Activated T-cell treated with anti-CD3 and anti-CD28 coated beads, Interleukin-2, amount 50 U/mL, for 4 hours (primary cell): ENCODE results near the gene TNNT1. TPM values are rescaled to one million over a fixed set of nuclear protein-coding genes. Genes with fewer than 3 reads are reported as not detected.

Experiments
- ATAC-seq, 2 donors: fragments of 200-7000 bp; cut with Tn5 transposase; one replicate each; pipeline ENCODE4 v1.10.0; 2021
- DNase-seq: peaks from one replicate; pipeline ENCODE4 v3.0.0-alpha.2; 2020
- H3K27me3 Mint-ChIP-seq: one replicate; pipeline ENCODE4 v1.8.0; 2021; ENCODE audit warnings: low read depth, mixed read lengths
- H3K36me3 Mint-ChIP-seq: one replicate; pipeline ENCODE4 v1.8.0; 2022; ENCODE audit warnings: mixed read lengths; ENCODE audit not compliant: insufficient read depth
- H3K4me1 Mint-ChIP-seq: one replicate; pipeline ENCODE4 v1.8.0; 2021; ENCODE audit warnings: low read depth, mixed read lengths
- H3K4me3 Mint-ChIP-seq: one replicate; pipeline ENCODE4 v1.8.0; 2021; ENCODE audit warnings: mild to moderate bottlenecking, moderate library complexity, mixed read lengths
- H3K9me3 Mint-ChIP-seq: one replicate; pipeline ENCODE4 v1.8.0; 2021; ENCODE audit warnings: mixed read lengths
- total RNA-seq, 3 donors: library from RNA; stranded (reverse); gene quantifications; one replicate each; pipeline ENCODE4 v1.2.1, GENCODE V29; 2021

TNNT1 gene
- total RNA-seq: not detected

DNA sequence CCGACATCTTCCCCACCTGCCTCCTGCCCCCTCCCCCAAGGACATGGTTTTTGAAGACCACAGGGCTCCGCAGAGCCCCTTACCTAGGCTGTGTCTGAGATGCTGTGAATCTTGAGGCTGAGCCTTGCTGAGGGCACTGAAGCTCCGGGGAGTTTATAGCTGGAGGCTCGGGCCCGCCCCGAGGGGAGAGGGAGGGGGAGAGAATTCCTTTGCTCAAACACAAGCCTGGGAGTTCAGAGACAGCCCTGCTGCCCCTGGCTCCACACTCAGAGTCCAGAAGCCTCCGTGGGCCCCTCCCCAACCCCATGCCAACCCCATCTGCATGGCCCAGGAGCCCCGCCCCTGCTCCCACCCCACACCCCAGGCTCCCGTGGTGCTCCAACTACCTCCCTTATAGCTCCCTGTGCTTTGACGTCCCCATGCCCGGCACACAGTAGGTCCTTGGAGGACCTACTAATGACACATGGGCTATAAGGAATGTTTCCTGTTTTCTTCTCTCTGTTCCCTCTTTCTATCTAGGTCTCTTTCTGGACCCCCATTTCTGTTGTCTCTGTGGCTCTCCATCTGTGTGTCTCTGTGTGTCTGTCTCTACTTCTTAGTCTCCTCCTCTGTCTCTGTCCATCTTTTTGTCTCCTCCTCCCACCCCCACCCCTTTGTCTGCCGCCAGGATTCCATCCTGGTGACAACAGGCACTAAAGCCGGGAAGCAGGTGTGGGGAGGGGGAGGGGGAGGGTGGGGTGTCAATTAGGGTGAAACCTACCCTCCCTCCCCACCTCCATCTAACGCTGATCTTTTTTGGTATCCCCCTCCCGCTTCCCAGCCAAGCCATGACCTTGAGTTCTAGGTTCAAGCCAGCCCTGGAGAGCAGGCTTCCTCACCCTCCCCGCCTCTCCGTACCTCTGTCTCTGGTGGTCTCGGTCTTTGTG is at the start of gene TNNT1:
TNNT1 (minus strand) TSS at position 129 of the 926 bp plus-strand sequence. CDS start 2,049 bp downstream, outside the sequence.
- ATAC-seq: no peak
- H3K4me3 Mint-ChIP-seq: no peak within 1 kb of the TSS
- no peaks in the 10 kb centered on the region for H3K36me3 Mint-ChIP-seq
- H3K27me3 Mint-ChIP-seq: peaks cover 39% of the 10 kb centered on the region
- H3K9me3 Mint-ChIP-seq: peaks cover 11% of the 10 kb centered on the region
- DNase-seq: no peak
- peaks cover 16% of the 10 kb centered on the region for H3K4me1 Mint-ChIP-seq

GRCh38 chr19:55198651-55199050 is 49.6 kb upstream of the TNNT1 start:
- no peaks in the 10 kb centered on the region for H3K9me3 Mint-ChIP-seq
- H3K4me1 Mint-ChIP-seq: no peaks in the 10 kb centered on the region
- no peaks in the 10 kb centered on the region for H3K36me3 Mint-ChIP-seq
- H3K27me3 Mint-ChIP-seq: peaks cover 24% of the 10 kb centered on the region
- no peak overlapping the region for H3K4me3 Mint-ChIP-seq
- DNase-seq (no peak), ATAC-seq (no peak)

- Mint-ChIP-seq H3K27me3 (peaks cover 21% of the 10 kb centered on the region), H3K36me3 (no peaks in the 10 kb centered on the region), H3K9me3 (no peaks in the 10 kb centered on the region), H3K4me1 (no peaks in the 10 kb centered on the region), H3K4me3 (no peak overlapping the region)
- ATAC-seq (no peak), DNase-seq (no peak)
Observed at GRCh38 chr19:55197528-55197927, 48.5 kb upstream of the TNNT1 start.

DNA sequence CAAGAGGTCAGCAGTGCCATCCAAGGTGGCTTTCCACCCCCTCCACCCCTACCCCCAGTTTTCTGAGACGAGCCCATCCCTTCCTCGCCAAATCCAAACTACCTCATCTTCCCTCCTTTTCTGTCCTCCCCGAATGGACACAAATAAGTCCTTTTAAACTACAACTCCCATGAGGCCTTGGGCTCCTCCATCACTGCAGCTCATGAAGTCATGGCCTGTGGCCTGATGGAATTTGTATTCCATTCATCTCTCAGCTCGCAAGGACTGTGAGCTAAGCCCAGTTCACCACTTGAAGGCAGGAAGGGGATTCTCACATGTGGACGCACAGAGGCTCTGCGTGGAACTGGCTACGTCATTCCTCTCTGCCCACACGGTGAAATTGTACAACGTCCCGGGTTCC is 47.8 kb upstream of the TNNT1 start:
- H3K4me3 Mint-ChIP-seq: no peak overlapping the region
- no peaks in the 10 kb centered on the region for H3K4me1 Mint-ChIP-seq
- DNase-seq (no peak), ATAC-seq (no peak)
- no peaks in the 10 kb centered on the region for H3K36me3 Mint-ChIP-seq
- no peaks in the 10 kb centered on the region for H3K9me3 Mint-ChIP-seq
- peaks cover 21% of the 10 kb centered on the region for H3K27me3 Mint-ChIP-seq

DNA sequence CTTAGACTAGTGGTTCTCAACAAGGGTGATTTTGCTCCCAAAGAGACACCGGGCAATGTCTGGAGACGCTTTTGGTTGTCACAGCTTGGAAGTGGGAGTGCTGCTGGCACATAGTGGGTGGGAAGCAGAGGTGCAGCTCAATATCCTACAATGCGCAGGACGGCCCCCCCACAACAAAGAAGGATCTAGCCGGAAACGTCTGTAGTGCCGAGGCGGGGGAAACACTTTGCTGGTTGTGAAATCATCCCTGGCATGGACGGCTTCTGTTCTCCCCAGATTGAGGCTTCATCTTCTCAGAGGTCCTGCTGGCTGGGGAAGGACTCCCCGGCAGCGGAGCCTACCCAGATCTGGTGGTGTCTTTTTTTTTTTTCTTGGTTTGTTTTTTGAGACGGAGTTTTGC is 44.5 kb upstream of the TNNT1 start:
- Mint-ChIP-seq H3K9me3 (no peaks in the 10 kb centered on the region), H3K36me3 (no peaks in the 10 kb centered on the region), H3K27me3 (peaks cover 16% of the 10 kb centered on the region), H3K4me3 (no peak overlapping the region), H3K4me1 (peaks cover 3% of the 10 kb centered on the region)
- no peak for ATAC-seq
- DNase-seq: no peak

DNA sequence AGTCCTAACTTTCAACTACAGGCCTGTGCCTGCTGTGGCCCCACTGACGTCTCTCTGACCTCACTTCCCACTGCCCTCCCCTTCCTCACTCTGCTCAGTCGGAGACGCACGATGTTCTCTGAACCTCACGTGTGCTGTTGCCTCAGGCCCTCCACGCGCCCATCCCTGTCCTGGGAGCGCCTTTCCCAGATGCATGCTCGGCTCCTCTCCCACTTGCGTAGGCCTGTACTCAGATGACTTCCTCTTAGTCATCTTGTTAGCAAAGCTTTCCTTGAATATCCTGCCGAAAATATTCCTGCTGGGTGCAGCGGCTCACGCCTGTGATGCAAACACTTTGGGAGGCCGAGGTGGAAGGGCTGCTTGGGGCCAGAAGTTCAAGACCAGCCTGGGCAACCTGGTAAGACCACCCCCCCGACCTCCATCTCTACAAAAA is 40.4 kb upstream of the TNNT1 start:
- no peaks in the 10 kb centered on the region for H3K36me3 Mint-ChIP-seq
- H3K27me3 Mint-ChIP-seq: peaks cover 23% of the 10 kb centered on the region
- ATAC-seq: no peak
- no peak overlapping the region for H3K4me3 Mint-ChIP-seq
- DNase-seq: no peak
- H3K9me3 Mint-ChIP-seq: no peaks in the 10 kb centered on the region
- H3K4me1 Mint-ChIP-seq: peaks cover 4% of the 10 kb centered on the region

DNA sequence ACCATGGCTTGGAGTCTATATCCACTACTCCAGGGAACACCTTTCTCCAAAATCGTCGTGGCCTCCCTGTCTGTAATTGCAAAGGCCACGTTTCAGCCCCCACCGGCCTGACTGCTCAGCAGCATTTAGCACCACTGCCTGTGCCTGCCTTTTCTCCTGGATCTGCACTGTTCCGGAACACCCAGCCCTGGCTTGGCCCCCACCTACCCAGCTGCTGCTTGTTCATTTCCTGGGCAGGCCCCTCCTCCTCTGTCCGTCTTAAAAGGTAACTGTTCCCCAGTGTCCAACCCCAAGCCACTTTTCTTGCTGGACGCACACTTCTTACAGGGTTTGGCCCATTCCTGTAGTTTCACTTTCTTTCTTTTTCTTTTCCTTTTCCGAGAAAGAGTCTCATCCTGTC is 39.6 kb upstream of the TNNT1 start:
- Mint-ChIP-seq H3K4me1 (peaks cover 4% of the 10 kb centered on the region), H3K4me3 (no peak overlapping the region)
- ATAC-seq: no peak

GRCh38 chr19:55186080-55186479 is 37.1 kb upstream of the TNNT1 start:
- Mint-ChIP-seq H3K4me3 (no peak overlapping the region), H3K36me3 (no peaks in the 10 kb centered on the region), H3K27me3 (peaks cover 32% of the 10 kb centered on the region), H3K9me3 (no peaks in the 10 kb centered on the region), H3K4me1 (peaks cover 4% of the 10 kb centered on the region)
- DNase-seq (no peak), ATAC-seq (no peak)

More for the DNA sequence above, 39.6 kb upstream of the TNNT1 start:
- Mint-ChIP-seq H3K9me3 (no peaks in the 10 kb centered on the region), H3K36me3 (no peaks in the 10 kb centered on the region), H3K27me3 (peaks cover 23% of the 10 kb centered on the region)
- no peak for DNase-seq

DNA sequence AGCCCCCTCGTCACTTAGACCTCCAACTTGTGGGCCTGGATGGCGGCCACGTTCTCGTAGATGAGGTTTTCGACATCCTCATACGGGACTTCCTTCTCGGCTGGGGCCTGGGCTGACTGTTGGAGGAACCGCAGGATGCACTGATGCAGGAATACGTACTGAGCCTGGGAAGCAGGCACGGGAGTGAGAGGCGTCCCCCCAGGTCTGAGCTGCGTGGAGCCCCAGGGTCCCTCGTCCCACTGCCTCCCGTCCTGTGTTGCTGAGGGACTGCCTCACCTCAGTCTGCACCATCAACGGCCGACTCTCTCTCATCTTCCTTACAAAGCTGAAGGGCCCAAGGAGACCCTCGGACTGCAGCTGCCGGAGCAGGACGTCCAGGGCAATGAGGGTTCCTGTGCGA is 32.7 kb upstream of the TNNT1 start:
- H3K27me3 Mint-ChIP-seq: peaks cover 65% of the 10 kb centered on the region
- H3K4me3 Mint-ChIP-seq: no peak overlapping the region
- no peak for DNase-seq
- peaks cover 20% of the 10 kb centered on the region for H3K4me1 Mint-ChIP-seq
- ATAC-seq: no peak
- no peaks in the 10 kb centered on the region for H3K9me3 Mint-ChIP-seq
- H3K36me3 Mint-ChIP-seq: no peaks in the 10 kb centered on the region

GRCh38 chr19:55179606-55180484 is 30.8 kb upstream of the TNNT1 start, which contains the start of gene SYT5:
TSS of gene SYT5 (minus strand) at chr19:55180289. CDS start at chr19:55179041, 1,248 bp downstream.
- ATAC-seq: peak; percentile 58 to 66
- Mint-ChIP-seq H3K4me3 (peak within 1 kb of the TSS; percentile 73), H3K9me3 (no peaks in the 10 kb centered on the region), H3K27me3 (peaks cover 70% of the 10 kb centered on the region), H3K36me3 (no peaks in the 10 kb centered on the region), H3K4me1 (peaks cover 20% of the 10 kb centered on the region)
- DNase-seq: peak; percentile 54

GRCh38 chr19:55178781-55179599 is 30.0 kb upstream of the TNNT1 start:
- peaks cover 27% of the 10 kb centered on the region for H3K4me1 Mint-ChIP-seq
- peak; percentile 85 for DNase-seq
- ATAC-seq: peak; percentile 87
- peak overlapping the region; percentile 73 for H3K4me3 Mint-ChIP-seq
- no peaks in the 10 kb centered on the region for H3K36me3 Mint-ChIP-seq
- H3K9me3 Mint-ChIP-seq: no peaks in the 10 kb centered on the region
- peaks cover 74% of the 10 kb centered on the region for H3K27me3 Mint-ChIP-seq

- Mint-ChIP-seq H3K36me3 (no peaks in the 10 kb centered on the region), H3K4me3 (no peak overlapping the region)
- no peak for ATAC-seq
Observed at GRCh38 chr19:55176076-55176475, 27.1 kb upstream of the TNNT1 start.

GRCh38 chr19:55175117-55175867 is 26.3 kb upstream of the TNNT1 start:
- H3K4me3 Mint-ChIP-seq: no peak overlapping the region
- peaks cover 78% of the 10 kb centered on the region for H3K27me3 Mint-ChIP-seq
- H3K36me3 Mint-ChIP-seq: no peaks in the 10 kb centered on the region
- no peak for DNase-seq
- H3K9me3 Mint-ChIP-seq: no peaks in the 10 kb centered on the region
- no peak for ATAC-seq
- H3K4me1 Mint-ChIP-seq: peaks cover 31% of the 10 kb centered on the region

More at GRCh38 chr19:55176076-55176475, 27.1 kb upstream of the TNNT1 start:
- no peak for DNase-seq
- H3K4me1 Mint-ChIP-seq: peaks cover 36% of the 10 kb centered on the region
- H3K9me3 Mint-ChIP-seq: no peaks in the 10 kb centered on the region
- H3K27me3 Mint-ChIP-seq: peaks cover 79% of the 10 kb centered on the region
